Natural killer cell treated with Interleukin-12 subunit alpha and Interleukin-12 subunit beta and Interleukin-15 and Interleukin-18, amount 100 ng/mL, for 72 hours (primary cell): ENCODE results near the gene MAP4. TPM values are rescaled to one million over a fixed set of nuclear protein-coding genes. Genes with fewer than 3 reads are reported as not detected.

Experiments used
- ATAC-seq, 2 donors: fragments of 150-1000 bp; cut with Tn5 transposase in 1 of 2; sonication (Bioruptor Pico), chemical (Tn5 transposase) in 1 of 2; 2 replicates each; pipeline ENCODE4 v1.10.0; 2021
- DNase-seq: peaks from one replicate; pipeline ENCODE4 v3.0.0; 2022; ENCODE audit warnings: low spot score
- H3K27ac Mint-ChIP-seq, 2 donors: 1 replicate in 1 of 2; 2 replicates in 1 of 2; pipeline ENCODE4 v1.8.0; 2022; ENCODE audit warnings: mixed read lengths in 2 of 2, mild to moderate bottlenecking in 1 of 2, moderate library complexity in 1 of 2
- H3K27me3 Mint-ChIP-seq, 2 donors: 1 replicate in 1 of 2; 2 replicates in 1 of 2; pipeline ENCODE4 v1.8.0; 2022; ENCODE audit warnings: mixed read lengths in 2 of 2
- H3K36me3 Mint-ChIP-seq: one replicate; pipeline ENCODE4 v1.8.0; 2022; ENCODE audit warnings: mixed read lengths
- H3K4me1 Mint-ChIP-seq, 2 donors: 1 replicate in 1 of 2; 2 replicates in 1 of 2; pipeline ENCODE4 v1.8.0; 2022; ENCODE audit warnings: low read depth in 2 of 2, mixed read lengths in 2 of 2, mild to moderate bottlenecking in 1 of 2
- H3K4me3 Mint-ChIP-seq: one replicate; pipeline ENCODE4 v1.8.0; 2022; ENCODE audit warnings: mixed read lengths
- H3K9me3 Mint-ChIP-seq: 2 replicates; pipeline ENCODE4 v1.8.0; 2022; ENCODE audit warnings: mixed read lengths
- total RNA-seq, 2 donors: library from RNA; stranded (reverse); gene quantifications; one replicate each; pipeline ENCODE4 v1.2.3, GENCODE V29; 2022

Gene MAP4
- total RNA-seq, 2 donors from 2014 or later = 129 to 151 TPM

- Mint-ChIP-seq H3K36me3 (no peaks in the 10 kb centered on the region), H3K9me3 (no peaks in the 10 kb centered on the region), H3K27me3 (no peaks in the 10 kb centered on the region), H3K27ac (peak overlapping the region in 1 of 2 donors; percentile 18), H3K4me3 (no peak overlapping the region), H3K4me1 (peaks cover 10 to 21% of the 10 kb centered on the region in 2 donors)
- DNase-seq (no peak), ATAC-seq (no peak)
Observed at GRCh38 chr3:48004694-48005093, 11.5 kb downstream of the MAP4 start.

- Mint-ChIP-seq H3K27ac (no peak overlapping the region), H3K9me3 (no peaks in the 10 kb centered on the region), H3K4me1 (peaks cover 5 to 14% of the 10 kb centered on the region in 2 donors), H3K4me3 (no peak overlapping the region), H3K27me3 (no peaks in the 10 kb centered on the region), H3K36me3 (no peaks in the 10 kb centered on the region)
- ATAC-seq (no peak), DNase-seq (no peak)
Observed at GRCh38 chr3:48002787-48003186, 13.4 kb downstream of the MAP4 start.

DNA sequence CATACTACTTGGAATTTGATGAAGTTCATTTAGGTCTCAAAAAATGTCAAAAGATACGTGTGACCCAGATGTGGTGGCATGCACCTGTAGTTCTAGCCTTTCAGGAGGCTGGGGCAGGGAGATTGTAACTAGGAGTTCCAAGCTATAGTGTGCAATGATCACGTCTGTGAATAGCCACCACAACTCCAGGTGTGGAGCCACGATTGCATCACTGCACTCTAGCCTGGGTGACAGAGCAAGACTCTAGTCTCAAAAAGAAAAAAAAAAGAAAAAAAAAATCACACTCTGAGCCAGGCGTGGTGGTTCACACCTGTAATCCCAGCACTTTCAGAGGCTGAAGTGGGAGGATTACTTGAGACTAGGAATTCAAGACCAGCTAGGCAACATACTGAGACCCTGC, 14.2 kb downstream of the MAP4 start:
- Mint-ChIP-seq H3K4me1 (peaks cover 6 to 14% of the 10 kb centered on the region in 2 donors), H3K27me3 (no peaks in the 10 kb centered on the region), H3K36me3 (peaks cover under 1% of the 10 kb centered on the region), H3K4me3 (no peak overlapping the region), H3K9me3 (no peaks in the 10 kb centered on the region), H3K27ac (no peak overlapping the region)
- DNase-seq = no peak
- peak in 1 of 2 donors; percentile 41 for ATAC-seq

DNA sequence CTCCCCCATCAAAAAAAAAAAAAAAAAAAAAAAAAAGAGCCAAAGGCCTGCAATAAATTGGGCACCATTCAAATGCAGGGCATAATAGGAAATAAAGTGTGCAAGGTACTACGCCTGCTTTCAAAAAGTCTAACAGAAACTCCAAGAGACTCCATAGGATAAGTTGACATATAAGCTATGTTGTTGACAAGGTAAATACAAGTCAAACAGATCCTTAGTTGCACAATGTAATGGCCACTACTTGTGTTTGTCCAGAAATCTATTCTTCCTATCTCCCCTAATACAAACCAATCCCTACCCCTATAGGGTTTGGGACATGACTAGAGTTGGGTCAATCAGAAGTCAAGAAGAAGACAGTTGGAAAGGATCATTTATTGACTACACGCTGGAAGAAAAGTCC, 16.0 kb downstream of the MAP4 start:
- Mint-ChIP-seq H3K4me1 (peaks cover 19 to 22% of the 10 kb centered on the region in 2 donors), H3K27ac (no peak overlapping the region), H3K36me3 (peaks cover 12% of the 10 kb centered on the region)

DNA sequence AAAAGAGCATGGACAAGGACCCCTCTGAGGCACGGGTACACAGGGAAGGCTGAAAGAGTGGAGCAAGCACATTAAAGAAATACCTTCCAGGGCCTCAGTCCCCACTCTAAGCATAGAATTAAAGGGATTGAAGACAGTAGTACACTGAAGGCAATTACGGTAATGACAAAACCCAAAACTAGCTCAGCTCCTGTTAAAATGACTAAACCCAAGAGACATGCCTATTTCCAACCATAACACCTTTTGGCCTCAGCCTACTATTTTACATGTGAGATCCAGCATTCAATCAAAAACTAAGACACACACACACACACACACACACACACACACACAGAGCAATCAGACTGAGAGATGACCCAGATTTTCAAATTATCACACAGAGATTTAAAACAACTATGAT, 19.8 kb downstream of the MAP4 start:
- Mint-ChIP-seq H3K4me1 (peaks cover 15 to 19% of the 10 kb centered on the region in 2 donors), H3K4me3 (no peak overlapping the region), H3K27ac (peak overlapping the region in 1 of 2 donors; percentile 0), H3K36me3 (peaks cover 20% of the 10 kb centered on the region), H3K9me3 (no peaks in the 10 kb centered on the region), H3K27me3 (no peaks in the 10 kb centered on the region)
- ATAC-seq (peak in 1 of 2 donors; percentile 58), DNase-seq (no peak)

More for the DNA sequence above, 16.0 kb downstream of the MAP4 start:
- DNase-seq (no peak), ATAC-seq (no peak)
- Mint-ChIP-seq H3K4me3 (no peak overlapping the region), H3K27me3 (no peaks in the 10 kb centered on the region), H3K9me3 (no peaks in the 10 kb centered on the region)

- H3K9me3 Mint-ChIP-seq = no peaks in the 10 kb centered on the region
- no peaks in the 10 kb centered on the region for H3K27me3 Mint-ChIP-seq
- peaks cover 15 to 23% of the 10 kb centered on the region in 2 donors for H3K4me1 Mint-ChIP-seq
- no peak overlapping the region for H3K27ac Mint-ChIP-seq
- H3K36me3 Mint-ChIP-seq = peaks cover 20% of the 10 kb centered on the region
- no peak for ATAC-seq
- H3K4me3 Mint-ChIP-seq = no peak overlapping the region
- DNase-seq = no peak
Observed at GRCh38 chr3:47994180-47994579, 22.0 kb downstream of the MAP4 start.

- Mint-ChIP-seq H3K27ac (no peak overlapping the region), H3K27me3 (no peaks in the 10 kb centered on the region), H3K4me1 (peaks cover 11 to 20% of the 10 kb centered on the region in 2 donors), H3K36me3 (peaks cover 14% of the 10 kb centered on the region), H3K9me3 (no peaks in the 10 kb centered on the region), H3K4me3 (no peak overlapping the region)
- no peak for ATAC-seq
- no peak for DNase-seq
Observed at GRCh38 chr3:47991341-47991740, 24.9 kb downstream of the MAP4 start.

DNA sequence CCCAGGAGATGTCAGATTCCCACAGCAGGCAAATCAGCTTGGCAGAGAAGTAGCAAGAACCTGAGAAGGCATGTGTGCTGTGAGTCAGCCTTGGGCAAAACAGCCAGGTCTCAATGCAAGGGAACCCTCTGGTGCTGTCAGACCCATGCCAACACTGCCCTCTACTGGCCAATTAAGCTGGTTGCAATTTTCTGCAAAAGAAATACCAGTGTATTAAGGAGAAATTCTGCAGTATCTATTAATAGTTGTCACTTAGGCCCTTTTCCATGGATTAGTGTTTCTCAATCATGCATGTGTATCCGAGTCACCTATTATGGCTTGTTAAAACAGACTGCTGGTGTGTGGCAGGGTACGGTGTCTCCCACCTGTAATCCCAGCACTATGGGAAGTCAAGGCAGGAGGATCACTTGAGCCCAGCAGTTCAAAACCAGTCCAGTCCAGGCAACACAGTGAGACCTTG, 26.2 kb downstream of the MAP4 start:
- Mint-ChIP-seq H3K4me3 (no peak overlapping the region), H3K27me3 (no peaks in the 10 kb centered on the region), H3K4me1 (peaks cover 7 to 14% of the 10 kb centered on the region in 2 donors), H3K9me3 (no peaks in the 10 kb centered on the region), H3K36me3 (peaks cover 8% of the 10 kb centered on the region), H3K27ac (no peak overlapping the region)
- ATAC-seq = peak; percentile 81 to 89
- DNase-seq = peak; percentile 78

GRCh38 chr3:47985381-47985780, 30.8 kb downstream of the MAP4 start:
- H3K4me3 Mint-ChIP-seq = no peak overlapping the region
- no peaks in the 10 kb centered on the region for H3K27me3 Mint-ChIP-seq
- no peak overlapping the region for H3K27ac Mint-ChIP-seq
- H3K36me3 Mint-ChIP-seq = no peaks in the 10 kb centered on the region
- DNase-seq (no peak), ATAC-seq (no peak)
- H3K4me1 Mint-ChIP-seq = peaks cover 7 to 14% of the 10 kb centered on the region in 2 donors
- H3K9me3 Mint-ChIP-seq = no peaks in the 10 kb centered on the region

GRCh38 chr3:47984075-47984728, 32.0 kb downstream of the MAP4 start:
- Mint-ChIP-seq H3K9me3 (no peaks in the 10 kb centered on the region), H3K27me3 (no peaks in the 10 kb centered on the region), H3K27ac (no peak overlapping the region), H3K36me3 (no peaks in the 10 kb centered on the region), H3K4me1 (peaks cover 2 to 5% of the 10 kb centered on the region in 2 donors), H3K4me3 (no peak overlapping the region)
- no peak for DNase-seq
- ATAC-seq = no peak

DNA sequence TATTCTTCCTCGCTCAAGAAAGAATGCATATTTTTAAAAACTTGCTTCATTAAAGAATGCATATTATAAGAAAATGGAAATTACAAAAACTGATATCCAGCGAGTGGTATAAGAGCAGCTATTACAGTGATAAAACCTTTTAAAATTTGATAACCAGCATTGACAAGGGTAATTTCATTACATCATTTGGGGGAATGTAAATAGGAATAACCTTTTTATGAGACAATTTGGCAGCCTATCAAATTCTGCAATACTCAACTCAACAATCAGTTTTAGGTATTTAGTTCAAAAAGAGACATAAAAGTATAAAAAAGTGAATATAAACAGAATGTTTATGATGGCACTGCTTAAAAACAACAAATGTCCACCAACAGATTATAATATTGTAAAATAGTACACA, 35.4 kb downstream of the MAP4 start:
- Mint-ChIP-seq H3K4me3 (no peak overlapping the region), H3K27ac (no peak overlapping the region), H3K4me1 (no peaks in the 10 kb centered on the region), H3K9me3 (no peaks in the 10 kb centered on the region), H3K36me3 (no peaks in the 10 kb centered on the region), H3K27me3 (no peaks in the 10 kb centered on the region)
- DNase-seq (no peak), ATAC-seq (no peak)

DNA sequence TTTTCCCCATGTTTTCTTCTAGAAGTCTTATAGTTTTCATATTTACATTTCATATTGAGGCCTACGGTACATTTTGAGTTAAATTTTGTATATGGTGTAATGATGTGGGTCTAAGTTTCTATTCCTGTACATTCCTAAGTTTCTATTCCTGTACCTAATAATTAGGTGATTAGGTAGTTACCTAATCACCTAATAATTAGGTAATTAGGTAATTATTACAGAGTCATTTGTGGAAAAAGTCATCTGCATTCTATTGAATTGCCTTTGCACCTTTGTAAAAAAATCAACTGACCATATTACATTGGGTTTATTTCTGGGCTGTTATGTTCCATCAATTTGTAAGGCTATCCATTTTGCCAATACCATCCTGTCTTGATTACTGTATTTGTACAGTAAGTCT, 37.1 kb downstream of the MAP4 start:
- no peak overlapping the region for H3K27ac Mint-ChIP-seq
- no peaks in the 10 kb centered on the region for H3K9me3 Mint-ChIP-seq
- H3K4me1 Mint-ChIP-seq = no peaks in the 10 kb centered on the region
- ATAC-seq = no peak
- no peaks in the 10 kb centered on the region for H3K27me3 Mint-ChIP-seq
- no peaks in the 10 kb centered on the region for H3K36me3 Mint-ChIP-seq
- DNase-seq = no peak
- no peak overlapping the region for H3K4me3 Mint-ChIP-seq

- DNase-seq = no peak
- Mint-ChIP-seq H3K9me3 (no peaks in the 10 kb centered on the region), H3K27me3 (no peaks in the 10 kb centered on the region), H3K4me1 (no peaks in the 10 kb centered on the region), H3K4me3 (no peak overlapping the region), H3K36me3 (no peaks in the 10 kb centered on the region), H3K27ac (no peak overlapping the region)
- ATAC-seq = no peak
Observed at GRCh38 chr3:47978386-47978785, 37.8 kb downstream of the MAP4 start.

DNA sequence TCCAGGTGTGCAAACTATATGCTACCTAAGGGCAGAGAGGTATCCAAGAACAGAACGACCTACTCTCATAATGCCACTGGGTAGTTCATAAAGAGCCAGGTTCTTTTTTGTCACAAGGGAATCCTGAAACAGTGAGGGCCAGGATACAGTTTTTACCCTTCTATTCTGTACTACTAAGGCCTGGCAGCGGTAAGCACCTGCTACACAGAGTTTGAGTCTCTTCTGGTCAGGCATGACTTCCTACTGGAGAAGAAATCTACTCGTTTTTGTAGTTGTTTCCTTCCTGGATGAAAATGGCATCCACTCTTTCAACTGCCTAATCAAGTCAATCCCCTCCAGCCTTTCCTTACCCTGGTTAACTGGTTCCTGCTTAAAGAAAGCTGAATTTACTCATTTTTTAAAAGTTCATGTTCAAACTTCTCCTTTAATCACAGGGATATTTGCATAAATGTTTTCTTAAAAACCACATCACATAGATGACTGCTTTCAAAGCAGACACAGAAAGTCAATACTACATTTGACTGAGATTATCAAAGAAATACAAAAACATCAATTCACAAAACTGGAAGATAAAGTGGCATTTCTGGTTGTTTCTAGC, 40.0 kb downstream of the MAP4 start:
- H3K27ac Mint-ChIP-seq = no peak overlapping the region
- H3K36me3 Mint-ChIP-seq = no peaks in the 10 kb centered on the region

More for the DNA sequence above, 40.0 kb downstream of the MAP4 start:
- no peak overlapping the region for H3K4me3 Mint-ChIP-seq
- H3K27me3 Mint-ChIP-seq = no peaks in the 10 kb centered on the region
- ATAC-seq (no peak), DNase-seq (no peak)
- H3K4me1 Mint-ChIP-seq = no peaks in the 10 kb centered on the region
- no peaks in the 10 kb centered on the region for H3K9me3 Mint-ChIP-seq
